Subcutaneous adipose tissue (tissue), 4 donors: ENCODE measurements around the gene TRIM44. TPM values are rescaled to one million over a fixed set of nuclear protein-coding genes. Genes with fewer than 3 reads are reported as not detected.

Source experiments
- CTCF ChIP-seq: fragments of 450-650 bp; IDR thresholded peaks from one replicate; pipeline ENCODE4 v1.5.1; 2016; ENCODE audit warnings: low read depth, mild to moderate bottlenecking, control low read depth, antibody characterized with exemption, moderate library complexity
- total RNA-seq, 4 donors: library from RNA; depleted of rRNA; stranded (reverse); fragments of >200 nt; gene quantifications; one replicate each; pipeline ENCODE4 v1.1.0, GENCODE V29; 2016

The TRIM44 gene
- 10 to 100 TPM; 32.6 to 70.9 (median 40.0) TPM for total RNA-seq

- TF ChIP-seq CTCF, result no peak
These were observed at the start of gene TRIM44 for GRCh38 chr11:35662649-35663407. TSS of gene TRIM44 (plus strand) at chr11:35662775. CDS start at chr11:35663112, 337 bp downstream.

- TF ChIP-seq CTCF, result no peak
These were observed 47.5 kb upstream of the TRIM44 start for GRCh38 chr11:35614939-35615569.

- no peak for TF ChIP-seq CTCF
These were observed 46.4 kb upstream of the TRIM44 start for GRCh38 chr11:35615921-35616900.

- TF ChIP-seq CTCF, result no peak
These were observed 45.3 kb upstream of the TRIM44 start for GRCh38 chr11:35617316-35617686.

GRCh38 chr11:35617687-35618496, 44.7 kb upstream of the TRIM44 start, which contains the start of gene FJX1:
TSS of gene FJX1 (plus strand) at chr11:35618460. CDS start at chr11:35618637, 177 bp downstream.
- TF ChIP-seq CTCF, result no peak

GRCh38 chr11:35618497-35619115, 44.0 kb upstream of the TRIM44 start:
- TF ChIP-seq CTCF, result no peak
